K562 (cell line): ENCODE results near the gene SPECC1L. TPM values are rescaled to one million over a fixed set of nuclear protein-coding genes. Genes with fewer than 3 reads are reported as not detected.
A peak's percentile ranks its signal among the peaks of the same experiment; 100 is the strongest.
"Not testable (repeated sequence)": the region's sequence is repeated elsewhere in the genome, so short reads cannot be mapped to it uniquely, and the experiment has no call there.

Source experiments
- ATAC-seq: fragments of 200-7000 bp; cut with Tn5 transposase; 3 replicates; pipeline ENCODE4 v1.9.1; 2020; ENCODE audit warnings: moderate library complexity
- BruUV-seq: library from RNA; stranded (reverse); fragments of 400-500 nt; replicated peaks from 2 replicates; lab custom pipeline; 2021; lab: Mats Ljungman, UMichigan
- CTCF ChIA-PET: fragments of 300-600 bp; formaldehyde crosslinking; extraction: SDS; loops from one replicate; lab custom pipeline; 2021; ENCODE audit warnings: low intra/inter-chr PET ratio; lab: Yijun Ruan, JAX
- POLR2A ChIA-PET: fragments of 300-600, 350-650 bp; sonication (Branson Sonifier 250); formaldehyde crosslinking; extraction: SDS; loops from one replicate; lab custom pipeline; 2021; ENCODE audit warnings: antibody characterized with exemption, inconsistent platforms; lab: Yijun Ruan, JAX
- DNase-seq, 4 experiments: peaks; one replicate each; pipeline versions ENCODE4 v3.0.0 to v3.0.0-alpha.2; 2011 to 2018; ENCODE audit warnings: low spot score in 3 of 4, mixed read lengths in 3 of 4; ENCODE audit errors: extremely low read depth in 1 of 4
- FAIRE-seq: peaks from 2 replicates; lab custom pipeline; 2011; peaks lifted over from hg19 to GRCh38; lab: Jason Lieb, UNC
- H2AFZ ChIP-seq: 2 replicates; pipeline ENCODE4 v1.6.0; 2011; ENCODE audit warnings: low read depth, low read length, control low read depth, inconsistent platforms
- H3K27ac ChIP-seq: fragments of 200-600 bp; 3 replicates; pipeline ENCODE4 v1.8.0; 2011; ENCODE audit warnings: low read depth, mild to moderate bottlenecking, control low read depth, inconsistent platforms, low read length, moderate library complexity, mixed read lengths; ENCODE audit errors: extremely low read depth
- H3K27me3 ChIP-seq, 2 experiments: fragments of 300-600 bp in 1 of 2; 2 replicates in 1 of 2; 3 replicates in 1 of 2; pipeline versions ENCODE4 v1.6.0 to v1.8.0; 2011; ENCODE audit warnings: inconsistent platforms in 2 of 2, low read length in 2 of 2, mild to moderate bottlenecking in 1 of 2, mixed read lengths in 1 of 2, moderate library complexity in 1 of 2; ENCODE audit not compliant: control insufficient read depth in 2 of 2, insufficient read depth in 2 of 2
- H3K36me3 ChIP-seq: fragments of 300-600 bp; 3 replicates; pipeline ENCODE4 v1.8.0; 2011; ENCODE audit warnings: mild to moderate bottlenecking, low read length, inconsistent platforms; ENCODE audit not compliant: control insufficient read depth, insufficient read depth
- H3K4me1 ChIP-seq, 2 experiments: fragments of 200-600 bp in 1 of 2; replicated peaks in 1 of 2; 2 replicates in 1 of 2; 3 replicates in 1 of 2; pipeline versions ENCODE4 v1.5.1 to v1.8.0; 2011; ENCODE audit warnings: inconsistent platforms in 2 of 2, low read length in 2 of 2, mild to moderate bottlenecking in 1 of 2, mixed read lengths in 1 of 2, moderate library complexity in 1 of 2; ENCODE audit not compliant: control insufficient read depth in 2 of 2, insufficient read depth in 2 of 2
- H3K4me2 ChIP-seq: 2 replicates; pipeline ENCODE4 v1.6.1; 2011; ENCODE audit warnings: low read length, control low read depth, inconsistent platforms, mixed read lengths; ENCODE audit not compliant: insufficient read depth
- H3K4me3 ChIP-seq: fragments of 200-600 bp; sonication (generic), shearing (Covaris generic); 2 replicates; pipeline ENCODE4 v1.5.1; 2016; ENCODE audit warnings: control low read depth, inconsistent platforms
- H3K79me2 ChIP-seq: fragments of 200-600 bp; 3 replicates; pipeline ENCODE4 v1.8.0; 2011; ENCODE audit warnings: low read length, inconsistent platforms; ENCODE audit not compliant: control insufficient read depth, insufficient read depth
- H3K9ac ChIP-seq, 2 experiments: 2 replicates each; pipeline versions ENCODE4 v1.6.0 to v1.6.1; 2011; ENCODE audit warnings: low read depth in 2 of 2, low read length in 2 of 2, control low read depth in 1 of 2, inconsistent platforms in 1 of 2, mild to moderate bottlenecking in 1 of 2, mixed read lengths in 1 of 2; ENCODE audit not compliant: insufficient read depth in 1 of 2
- H3K9me1 ChIP-seq: one replicate; pipeline ENCODE4 v1.6.0; 2011; ENCODE audit warnings: inconsistent platforms, mild to moderate bottlenecking, low read length, moderate library complexity; ENCODE audit not compliant: control insufficient read depth, insufficient read depth
- H3K9me3 ChIP-seq: replicated peaks from 2 replicates; pipeline ENCODE4 v1.5.1; 2011; ENCODE audit warnings: low read depth, low read length, inconsistent platforms; ENCODE audit not compliant: control insufficient read depth, insufficient read depth
- H4K20me1 ChIP-seq: replicated peaks from 2 replicates; pipeline ENCODE4 v1.6.1; 2011; ENCODE audit warnings: low read length, inconsistent platforms, mixed read lengths; ENCODE audit not compliant: control insufficient read depth, insufficient read depth
- ZNF134 ChIP-seq: fragments of 250-450 bp; sonication (Bioruptor Pico); conservative IDR thresholded peaks from 2 replicates; pipeline ENCODE4 v1.4.0; 2020
- WGBS: fragments of 100-300 bp; shearing (Covaris generic); methylation state at CpG from one replicate; pipeline ENCODE4 v1.1.6; 2016; ENCODE audit warnings: low coverage, mixed read lengths; ENCODE audit not compliant: insufficient coverage; ENCODE audit errors: missing lambda C conversion rate; 5-methylcytosine and 5-hydroxymethylcytosine counted together
- in situ Hi-C: fragments of 300-500 bp; cut with MboI; formaldehyde crosslinking; loops from 4 replicates; pipeline ENCODE4 v1.15.0; 2018; ENCODE audit warnings: inconsistent platforms, mixed read lengths
- intact Hi-C: fragments of 100-400 bp; cut with micrococcal nuclease; formaldehyde crosslinking; loops from 2 replicates; pipeline ENCODE4 v1.14.2; 2022
- polyA plus RNA-seq, 8 experiments: library from polyadenylated mRNA; depleted of rRNA in 4 of 8; stranded (reverse) in 5 of 8; unstranded in 3 of 8; fragments of >200 nt; fragmentation: Nextera tagmentation in 2 of 8; fragmentation: Illumina TruSeq in 1 of 8; extraction: Ambion mirVana in 2 of 8; extraction: Trizol in 1 of 8; gene quantifications; 2 replicates each; pipeline versions ENCODE4 v1.2.1 to v1.2.3, GENCODE V29; 2011 to 2014; ENCODE audit warnings: inconsistent platforms in 1 of 8, missing spikeins in 1 of 8
- total RNA-seq, 7 experiments: library from RNA; depleted of rRNA in 6 of 7; stranded (reverse); fragments of >200 nt in 6 of 7; fragmentation: Illumina TruSeq in 2 of 7; extraction: Trizol in 2 of 7; gene quantifications; 2 replicates each; pipeline versions ENCODE4 v1.2.1 to v1.2.3, GENCODE V29; 2011 to 2021; ENCODE audit warnings: low replicate concordance in 1 of 7

The SPECC1L gene
- total and polyA plus RNA-seq, 9 of the 15 experiments (the other 6 are each of a cell fraction or from before 2014, with no cell fraction given), result 1.4 to 27.9 (median 14.5) TPM

DNA sequence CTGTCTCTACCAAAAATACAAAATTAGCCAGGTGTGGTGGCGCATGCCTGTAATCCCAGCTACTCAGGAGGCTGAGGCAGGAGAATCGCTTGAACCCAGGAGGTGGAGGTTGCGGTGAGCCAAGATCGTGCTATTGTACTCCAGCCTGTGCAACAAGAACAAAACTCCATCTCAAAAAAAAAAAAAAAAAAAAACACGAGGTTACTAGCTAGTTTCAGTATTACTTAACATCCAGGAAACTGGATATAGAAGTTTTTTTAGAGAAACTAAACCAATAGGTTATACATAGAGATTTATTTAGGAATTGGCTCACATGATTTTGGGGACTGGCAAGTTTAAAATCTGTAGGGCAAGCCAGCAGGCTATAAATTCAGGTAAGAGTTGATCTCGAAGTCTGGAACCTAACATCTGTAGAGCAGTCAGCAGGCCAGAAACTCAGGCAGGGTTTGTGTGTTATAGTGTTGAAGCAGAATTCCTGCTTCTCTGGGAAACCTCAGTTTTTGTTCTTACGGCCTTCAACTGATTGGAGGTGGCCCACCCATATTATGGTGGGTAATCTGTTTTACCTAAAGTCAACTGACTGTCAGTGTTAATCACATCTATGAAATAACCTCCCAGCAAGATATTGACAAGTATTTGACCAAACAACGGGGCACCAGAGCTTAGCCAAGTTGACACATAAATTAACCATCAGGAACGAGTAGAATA, 29.5 kb upstream of the SPECC1L start:
- H3K4me1 ChIP-seq, result peaks cover 0 to 20% of the 10 kb centered on the region in 2 experiments; a peak in 2 of 5 replicates
- POLR2A ChIA-PET, H3K27me3 ChIP-seq, H3K9me1 ChIP-seq, CTCF ChIA-PET, H2AFZ ChIP-seq, H3K36me3 ChIP-seq, BruUV-seq, FAIRE-seq, H3K4me3 ChIP-seq, intact Hi-C loops, H3K9ac ChIP-seq, H3K4me2 ChIP-seq, ATAC-seq, H3K9me3 ChIP-seq, H3K27ac ChIP-seq, H3K79me2 ChIP-seq, DNase-seq, H4K20me1 ChIP-seq: not testable (repeated sequence)
- peak; percentile 89 for TF ChIP-seq ZNF134
- WGBS, result 30% methylated on average over 6 of the region's 9 CpGs
- in situ Hi-C loops, result loop anchor here (5.0 kb wide), 1 partner anchor 44 kb away; no protein-coding TSS in a partner anchor

DNA sequence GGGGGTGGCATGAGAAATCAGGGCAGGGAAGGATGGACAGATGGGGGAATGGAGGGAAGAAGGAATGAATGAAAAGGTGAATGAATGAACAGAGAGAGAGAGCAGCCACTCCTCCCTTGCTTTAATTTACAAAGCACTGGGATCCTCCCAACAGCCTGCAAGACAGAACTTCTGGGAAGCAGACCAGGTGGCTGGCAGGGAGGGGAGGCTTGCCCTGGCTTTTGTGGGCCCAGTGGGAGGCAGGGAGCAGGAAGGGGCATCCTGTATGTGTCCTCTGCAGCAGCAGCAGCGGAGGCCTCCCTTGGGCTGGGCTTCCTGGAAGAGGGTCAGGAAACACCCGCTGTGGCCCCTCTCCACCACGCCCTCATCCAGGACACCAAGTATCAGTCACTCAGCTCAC, 27.2 kb upstream of the SPECC1L start:
- CTCF ChIA-PET, DNase-seq, H3K27me3 ChIP-seq, POLR2A ChIA-PET, H3K4me2 ChIP-seq, H3K79me2 ChIP-seq, H3K4me3 ChIP-seq, H3K9ac ChIP-seq, H3K27ac ChIP-seq, H2AFZ ChIP-seq, ATAC-seq, H3K9me3 ChIP-seq, H4K20me1 ChIP-seq, intact Hi-C loops, H3K36me3 ChIP-seq, FAIRE-seq, H3K9me1 ChIP-seq, BruUV-seq: not testable (repeated sequence)
- in situ Hi-C loops, result loop anchor here (5.0 kb wide), 1 partner anchor 46 kb away; no protein-coding TSS in a partner anchor
- WGBS, result 0% methylated on average over 2 of the region's 3 CpGs
- H3K4me1 ChIP-seq, result peaks cover 0 to 29% of the 10 kb centered on the region in 2 experiments; a peak in 2 of 5 replicates
